ENCODE measurements around the gene MAZ.
"Not testable (repeated sequence)": the region's sequence is repeated elsewhere in the genome, so short reads cannot be mapped to it uniquely, and the experiment has no call there.

The MAZ gene

GRCh38 chr16:29791845-29792807, 14.2 kb upstream of the MAZ start:
- TF ChIP-seq CTCF (conservative IDR thresholded peaks at IDR 0.05; ENCODE audit: low read depth), result no peak
- H3K27ac ChIP-seq, result no peak overlapping the region
- CTCF ChIA-PET, result interaction anchor here (1.1 kb wide), 1 partner anchor 12 kb away, joined by 3 read pairs; no protein-coding TSS in a partner anchor
- no peak for DNase-seq (ENCODE audit: low spot score)
- POLR2A ChIA-PET (ENCODE audit: low non-redundant PET), result no interaction called here

- CTCF ChIA-PET, result interaction anchor here (0.7 to 1.0 kb wide), 2 partner anchors 9 to 22 kb away, joined by 3 to 4 read pairs; partner anchors contain the start of gene PAGR1
- H3K27ac ChIP-seq, result not testable (repeated sequence)
These were observed 13.2 kb upstream of the MAZ start for GRCh38 chr16:29793153-29793552.

GRCh38 chr16:29794231-29794710, 12.1 kb upstream of the MAZ start:
- ChIA-PET POLR2A (ENCODE audit: low non-redundant PET) (no interaction called here), CTCF (interaction anchor here (0.5 kb wide), 1 partner anchor 30 kb away, joined by 3 read pairs; no protein-coding TSS in a partner anchor)
- TF ChIP-seq CTCF (conservative IDR thresholded peaks at IDR 0.05; ENCODE audit: low read depth), result no peak
- DNase-seq (ENCODE audit: low spot score), result no peak
- no peak overlapping the region for H3K27ac ChIP-seq

More at GRCh38 chr16:29793153-29793552, 13.2 kb upstream of the MAZ start:
- POLR2A ChIA-PET (ENCODE audit: low non-redundant PET); DNase-seq (ENCODE audit: low spot score): not testable (repeated sequence)

- POLR2A ChIA-PET (ENCODE audit: low non-redundant PET), result no interaction called here
- peak overlapping the region; percentile 99 for H3K27ac ChIP-seq
- no peak for TF ChIP-seq CTCF (conservative IDR thresholded peaks at IDR 0.05; ENCODE audit: low read depth)
- DNase-seq (ENCODE audit: low spot score), result no peak
- CTCF ChIA-PET, result interaction anchor here (0.9 to 1.1 kb wide), 2 partner anchors 12 to 46 kb away, joined by 4 read pairs; partner anchors contain the start of gene KIF22
These were observed 3.9 kb upstream of the MAZ start for GRCh38 chr16:29802416-29802935.

GRCh38 chr16:29804020-29804419, 2.3 kb upstream of the MAZ start:
- H3K27ac ChIP-seq, result peak overlapping the region; percentile 99
- no peak for TF ChIP-seq CTCF (conservative IDR thresholded peaks at IDR 0.05; ENCODE audit: low read depth)
- ChIA-PET POLR2A (ENCODE audit: low non-redundant PET) (no interaction called here), CTCF (interaction anchor here (0.6 kb wide), 1 partner anchor 17 kb away, joined by 3 read pairs; no protein-coding TSS in a partner anchor)
- no peak for DNase-seq (ENCODE audit: low spot score)

GRCh38 chr16:29804455-29805231, 1.7 kb upstream of the MAZ start:
- DNase-seq (ENCODE audit: low spot score), result no peak
- ChIA-PET CTCF (interaction anchor here (0.6 to 0.9 kb wide), 5 partner anchors 13 to 113 kb away, joined by 3 to 7 read pairs (median 3); no protein-coding TSS in a partner anchor), POLR2A (ENCODE audit: low non-redundant PET) (interaction anchor here (0.5 kb wide), 1 partner anchor 830 kb away, joined by 3 read pairs; the partner anchor contains the start of gene SPNS1)
- TF ChIP-seq CTCF (conservative IDR thresholded peaks at IDR 0.05; ENCODE audit: low read depth), result no peak
- H3K27ac ChIP-seq, result peak overlapping the region; percentile 99

Measured in RWPE1 (cell line).